Lower leg skin (tissue), 4 donors: ENCODE data around the gene DPH2. TPM values are rescaled to one million over a fixed set of nuclear protein-coding genes. Genes with fewer than 3 reads are reported as not detected.

Experiments
- DNase-seq, 2 donors: peaks; one replicate each; pipeline ENCODE4 v3.0.0-alpha.2; 2019; ENCODE audit warnings: low spot score in 2 of 2
- H3K4me3 ChIP-seq: fragments of 200-600 bp; sonication (generic); 2 replicates; pipeline ENCODE4 v1.5.1; 2017; ENCODE audit warnings: mild to moderate bottlenecking, low read depth; ENCODE audit not compliant: poor library complexity, severe bottlenecking
- POLR2A ChIP-seq, 2 donors: fragments of 450-650 bp; IDR thresholded peaks; one replicate each; pipeline ENCODE4 v1.6.1; 2016 to 2017; ENCODE audit warnings: antibody characterized with exemption in 2 of 2, mild to moderate bottlenecking in 1 of 2, moderate library complexity in 1 of 2
- WGBS, 2 donors: methylation state at CpG; one replicate each; pipeline ENCODE4 v1.1.5; 2018; 5-methylcytosine and 5-hydroxymethylcytosine counted together
- intact Hi-C: fragments of 100-400 bp; cut with DNase I; formaldehyde crosslinking; loops from one replicate; pipeline ENCODE4 v1.15.0; 2023; ENCODE audit warnings: low total_unique reads
- total RNA-seq, 4 donors: library from RNA; depleted of rRNA; stranded (reverse); fragments of >200 nt; gene quantifications; one replicate each; pipeline ENCODE4 v1.1.0, GENCODE V29; 2016
- TF ChIP-seq, protein P1 (sequence below), 3 donors: fragments of 450-650 bp; IDR thresholded peaks; one replicate each; pipeline ENCODE4 v1.5.1; 2016; ENCODE audit warnings: antibody characterized with exemption in 3 of 3, mild to moderate bottlenecking in 3 of 3, moderate library complexity in 2 of 3

DPH2 gene
- total RNA-seq, 4 donors from 2014 or later, result 12.8 to 26.6 (median 17.7) TPM

DNA sequence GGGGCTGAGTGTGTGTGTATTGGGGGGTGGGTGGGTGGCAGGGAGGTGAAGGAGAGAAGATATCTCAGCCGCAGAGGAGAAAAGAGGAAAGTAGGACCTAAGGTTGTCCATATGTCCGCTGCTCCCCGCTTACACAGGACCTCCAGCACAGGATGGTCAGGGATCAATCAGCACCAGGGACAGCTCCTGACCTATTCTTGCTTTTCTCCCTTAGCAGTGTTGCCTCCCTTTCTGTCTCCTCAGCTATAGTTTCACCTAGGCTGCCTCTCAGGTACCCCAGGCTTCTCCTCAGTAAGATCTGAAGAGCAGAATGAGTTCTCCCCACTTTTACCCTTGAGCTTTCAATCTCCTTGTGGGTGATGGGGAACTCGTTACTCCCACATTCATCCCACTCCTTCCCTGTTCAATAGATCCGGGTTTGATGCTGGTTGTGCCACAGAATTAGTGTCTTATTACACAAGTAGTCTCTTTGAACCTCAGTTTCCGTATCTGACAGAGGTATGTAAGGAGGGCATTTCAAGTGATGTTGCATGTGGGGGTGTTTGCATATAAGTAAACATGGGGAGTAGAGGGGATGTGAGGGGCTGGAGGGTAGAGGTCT, 1.4 kb upstream of the DPH2 start:
- 86 to 89% methylated on average over 6 of the region's 6 CpGs for WGBS, 2 donors
- intact Hi-C loops, result no loop called here
- TF ChIP-seq, protein P1, sequence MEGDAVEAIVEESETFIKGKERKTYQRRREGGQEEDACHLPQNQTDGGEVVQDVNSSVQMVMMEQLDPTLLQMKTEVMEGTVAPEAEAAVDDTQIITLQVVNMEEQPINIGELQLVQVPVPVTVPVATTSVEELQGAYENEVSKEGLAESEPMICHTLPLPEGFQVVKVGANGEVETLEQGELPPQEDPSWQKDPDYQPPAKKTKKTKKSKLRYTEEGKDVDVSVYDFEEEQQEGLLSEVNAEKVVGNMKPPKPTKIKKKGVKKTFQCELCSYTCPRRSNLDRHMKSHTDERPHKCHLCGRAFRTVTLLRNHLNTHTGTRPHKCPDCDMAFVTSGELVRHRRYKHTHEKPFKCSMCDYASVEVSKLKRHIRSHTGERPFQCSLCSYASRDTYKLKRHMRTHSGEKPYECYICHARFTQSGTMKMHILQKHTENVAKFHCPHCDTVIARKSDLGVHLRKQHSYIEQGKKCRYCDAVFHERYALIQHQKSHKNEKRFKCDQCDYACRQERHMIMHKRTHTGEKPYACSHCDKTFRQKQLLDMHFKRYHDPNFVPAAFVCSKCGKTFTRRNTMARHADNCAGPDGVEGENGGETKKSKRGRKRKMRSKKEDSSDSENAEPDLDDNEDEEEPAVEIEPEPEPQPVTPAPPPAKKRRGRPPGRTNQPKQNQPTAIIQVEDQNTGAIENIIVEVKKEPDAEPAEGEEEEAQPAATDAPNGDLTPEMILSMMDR (IDR thresholded peaks at IDR 0.05), result no peak
- TF ChIP-seq POLR2A (IDR thresholded peaks at IDR 0.05), result no peak
- no peak overlapping the region for H3K4me3 ChIP-seq
- DNase-seq, result no peak

DNA sequence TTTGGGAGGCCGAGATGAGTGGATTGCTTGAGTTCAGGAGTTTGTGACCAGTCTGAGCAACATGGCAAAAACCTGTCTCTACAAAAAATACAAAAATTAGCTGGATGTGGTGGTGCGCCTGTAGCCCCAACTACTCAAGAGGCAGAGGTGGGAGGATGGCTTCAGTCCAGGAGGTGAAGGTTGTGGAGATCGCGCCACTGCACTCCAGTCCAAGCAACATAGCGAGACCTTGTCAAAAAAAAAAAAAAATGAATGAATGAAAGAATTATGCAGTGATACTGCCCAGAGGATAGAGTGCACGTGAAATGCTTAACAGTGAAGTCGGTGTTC, 429 bp upstream of the DPH2 start:
- intact Hi-C loops, result no loop called here
- TF ChIP-seq POLR2A (IDR thresholded peaks at IDR 0.05), result no peak
- TF ChIP-seq, protein P1 (IDR thresholded peaks at IDR 0.05), result no peak
- no peak overlapping the region for H3K4me3 ChIP-seq
- DNase-seq, result no peak
- 64 to 65% methylated on average over 7 of the region's 7 CpGs for WGBS, 2 donors

DNA sequence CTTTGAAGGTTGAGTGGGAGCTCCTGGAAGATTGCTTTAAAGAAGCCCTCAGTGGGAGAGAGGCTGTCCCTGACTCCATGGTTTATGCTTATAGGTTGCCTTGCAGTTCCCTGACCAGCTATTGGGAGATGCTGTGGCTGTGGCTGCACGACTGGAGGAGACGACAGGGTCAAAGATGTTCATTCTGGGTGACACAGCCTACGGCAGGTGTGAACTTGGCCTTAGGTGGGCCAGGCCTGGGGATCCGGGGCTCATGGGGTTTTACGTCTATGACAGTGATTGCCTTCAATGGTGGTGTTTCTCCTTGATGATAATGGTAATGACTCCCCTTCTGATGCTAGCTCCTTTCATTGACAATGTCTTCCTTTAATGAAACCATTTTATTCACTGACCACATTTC, 692 bp downstream of the DPH2 start:
- intact Hi-C loops, result no loop called here
- WGBS, 2 donors, result 46 to 47% methylated on average over 5 of the region's 5 CpGs
- no peak for DNase-seq
- peak overlapping the region; percentile 76 for H3K4me3 ChIP-seq
- TF ChIP-seq POLR2A (IDR thresholded peaks at IDR 0.05), result no peak
- TF ChIP-seq, protein P1 (IDR thresholded peaks at IDR 0.05), result no peak

DNA sequence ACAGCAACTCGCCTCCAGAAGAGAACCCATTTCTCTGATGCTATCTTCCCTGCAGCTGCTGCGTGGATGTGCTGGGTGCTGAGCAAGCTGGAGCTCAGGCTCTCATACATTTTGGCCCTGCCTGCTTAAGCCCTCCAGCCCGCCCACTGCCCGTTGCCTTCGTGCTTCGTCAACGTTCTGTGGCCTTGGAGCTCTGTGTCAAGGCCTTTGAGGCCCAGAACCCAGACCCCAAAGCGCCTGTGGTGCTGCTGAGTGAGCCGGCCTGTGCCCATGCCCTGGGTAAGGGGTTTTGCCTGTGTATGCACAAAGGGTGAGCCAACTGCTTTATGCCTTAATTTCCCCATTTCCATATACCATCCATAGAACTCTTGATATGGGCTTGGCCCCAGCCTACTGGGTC, 1.1 kb downstream of the DPH2 start:
- 90 to 91% methylated on average over 9 of the region's 9 CpGs for WGBS, 2 donors
- DNase-seq, result no peak
- no peak overlapping the region for H3K4me3 ChIP-seq
- TF ChIP-seq, protein P1 (IDR thresholded peaks at IDR 0.05), result no peak
- TF ChIP-seq POLR2A (IDR thresholded peaks at IDR 0.05), result no peak
- intact Hi-C loops, result no loop called here

DNA sequence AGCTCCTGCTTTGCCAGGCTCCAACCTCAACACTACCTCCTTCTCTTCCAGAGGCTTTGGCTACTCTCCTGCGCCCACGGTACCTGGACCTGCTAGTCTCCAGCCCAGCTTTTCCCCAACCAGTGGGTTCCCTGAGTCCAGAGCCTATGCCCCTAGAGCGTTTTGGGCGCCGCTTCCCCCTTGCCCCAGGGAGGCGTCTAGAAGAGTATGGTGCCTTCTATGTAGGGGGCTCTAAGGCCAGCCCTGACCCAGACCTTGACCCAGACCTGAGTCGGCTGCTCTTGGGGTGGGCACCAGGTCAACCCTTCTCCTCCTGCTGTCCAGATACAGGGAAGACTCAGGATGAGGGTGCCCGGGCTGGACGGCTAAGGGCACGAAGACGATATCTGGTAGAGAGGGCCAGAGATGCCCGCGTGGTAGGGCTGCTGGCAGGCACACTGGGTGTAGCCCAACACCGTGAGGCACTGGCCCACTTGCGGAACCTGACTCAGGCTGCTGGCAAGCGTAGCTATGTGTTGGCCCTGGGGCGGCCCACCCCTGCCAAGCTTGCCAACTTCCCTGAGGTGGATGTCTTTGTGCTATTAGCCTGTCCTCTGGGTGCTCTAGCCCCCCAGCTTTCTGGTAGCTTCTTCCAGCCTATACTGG, 1.6 kb downstream of the DPH2 start:
- no peak for DNase-seq
- intact Hi-C loops, result no loop called here
- WGBS, 2 donors, result 76 to 81% methylated on average over 17 of the region's 17 CpGs
- TF ChIP-seq POLR2A (IDR thresholded peaks at IDR 0.05), result no peak
- TF ChIP-seq, protein P1 (IDR thresholded peaks at IDR 0.05), result no peak
- no peak overlapping the region for H3K4me3 ChIP-seq
